ENCODE measurements around the gene ZBED6.
"Not testable (repeated sequence)": the region's sequence is repeated elsewhere in the genome, so short reads cannot be mapped to it uniquely, and the experiment has no call there.

The ZBED6 gene

GRCh38 chr1:203778789-203779188 lies 16.6 kb upstream of the ZBED6 start:
- no peak for DNase-seq

DNA sequence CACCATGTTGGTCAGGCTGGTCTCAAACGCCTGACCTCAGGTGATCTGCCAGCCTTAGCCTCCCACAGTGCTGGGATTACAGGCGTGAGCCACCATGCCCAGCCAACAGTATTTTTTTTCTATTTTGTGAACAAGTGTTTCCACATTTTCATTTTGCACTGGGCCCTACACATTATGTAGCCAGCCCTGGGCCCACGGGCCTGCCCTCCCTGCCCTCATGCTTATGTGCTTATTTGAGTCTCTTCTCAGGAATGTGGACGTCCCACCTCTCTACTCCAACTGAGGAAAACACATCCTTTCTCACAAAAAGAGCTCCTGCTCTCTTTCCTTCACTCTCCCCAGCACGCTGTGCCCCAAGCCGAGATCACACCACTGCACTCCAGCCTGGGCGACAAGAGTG lies 13.5 kb upstream of the ZBED6 start:
- DNase-seq = no peak

DNA sequence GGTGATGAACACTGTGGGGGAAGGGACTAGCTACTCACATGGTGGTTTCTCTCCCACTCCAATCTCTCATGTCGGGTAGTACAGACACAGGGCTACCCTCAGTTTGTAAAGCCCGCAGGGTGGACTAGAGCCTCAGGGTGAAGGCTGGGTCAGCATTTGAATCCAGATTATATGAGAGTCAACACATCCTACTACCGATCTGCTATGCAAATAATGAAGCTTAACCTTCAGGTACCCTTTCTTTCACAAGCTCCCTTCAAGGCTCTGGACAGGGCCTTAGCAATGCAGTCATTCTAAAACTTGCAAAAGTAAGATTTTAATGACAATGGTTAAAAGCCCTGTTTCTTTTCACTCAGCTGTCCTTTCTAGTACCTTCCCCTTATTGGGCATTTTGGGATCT lies 5.5 kb upstream of the ZBED6 start:
- DNase-seq = no peak

GRCh38 chr1:203791498-203791897 lies 3.9 kb upstream of the ZBED6 start:
- no peak for DNase-seq

DNA sequence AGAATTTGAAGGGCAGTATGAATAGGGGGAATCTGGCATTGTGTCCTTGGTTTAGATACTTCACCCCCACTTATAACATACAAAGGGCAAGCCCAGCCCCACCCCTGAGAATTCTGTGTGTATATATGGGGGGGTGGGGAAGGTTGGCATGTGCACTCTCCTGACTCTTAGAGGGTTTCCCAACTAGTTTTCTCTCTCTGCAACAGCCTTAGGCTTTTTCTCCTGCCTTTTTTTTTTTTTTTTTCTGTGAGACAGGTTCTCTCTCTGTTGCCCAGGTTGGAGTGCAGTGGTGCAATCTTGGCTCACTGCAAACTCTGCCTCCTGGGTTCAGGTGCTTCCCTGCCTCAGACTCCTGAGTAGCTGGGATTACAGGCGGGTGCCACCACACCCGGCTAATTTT lies 2.9 kb upstream of the ZBED6 start:
- no peak for DNase-seq

DNA sequence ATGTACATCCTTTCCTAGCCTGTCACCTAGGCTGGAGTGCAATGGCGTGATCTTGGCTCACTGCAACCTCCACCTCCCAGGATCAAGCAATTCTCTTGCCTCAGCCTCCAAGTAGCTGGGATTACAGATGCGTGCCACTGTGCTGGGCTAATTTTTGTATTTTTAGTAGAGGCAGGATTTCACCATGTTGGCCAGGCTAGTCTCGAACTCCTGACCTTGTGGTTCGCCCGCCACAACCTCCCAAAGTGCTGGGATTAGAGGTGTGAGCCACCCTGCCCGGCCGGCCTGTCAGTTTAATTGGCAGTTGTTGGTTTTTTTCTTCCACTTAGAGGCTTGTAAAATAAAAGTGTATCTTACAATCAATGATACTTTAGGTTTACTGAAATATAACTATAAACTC lies 1.9 kb upstream of the ZBED6 start:
- DNase-seq = not testable (repeated sequence)

GRCh38 chr1:203794764-203795440 lies 521 bp upstream of the ZBED6 start:
- no peak for DNase-seq

DNA sequence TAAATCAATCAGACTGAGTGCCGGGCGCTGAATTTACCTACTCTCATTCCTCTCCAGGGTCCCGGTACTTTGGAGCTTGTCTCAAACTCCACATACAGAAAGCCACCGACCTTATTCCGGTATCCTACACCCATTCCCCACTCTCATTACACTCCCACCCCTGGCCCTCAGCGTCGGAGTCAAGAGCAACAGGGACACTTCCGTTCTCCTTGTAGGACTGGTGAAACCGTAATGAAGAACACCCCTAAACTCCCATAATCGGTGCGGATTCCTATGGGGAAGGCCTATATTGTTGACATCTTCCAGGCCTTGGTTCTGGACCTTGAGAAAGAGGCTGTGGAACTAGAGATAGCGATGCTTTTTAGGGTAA lies 798 bp downstream of the ZBED6 start:
- DNase-seq = peak; percentile 52

DNA sequence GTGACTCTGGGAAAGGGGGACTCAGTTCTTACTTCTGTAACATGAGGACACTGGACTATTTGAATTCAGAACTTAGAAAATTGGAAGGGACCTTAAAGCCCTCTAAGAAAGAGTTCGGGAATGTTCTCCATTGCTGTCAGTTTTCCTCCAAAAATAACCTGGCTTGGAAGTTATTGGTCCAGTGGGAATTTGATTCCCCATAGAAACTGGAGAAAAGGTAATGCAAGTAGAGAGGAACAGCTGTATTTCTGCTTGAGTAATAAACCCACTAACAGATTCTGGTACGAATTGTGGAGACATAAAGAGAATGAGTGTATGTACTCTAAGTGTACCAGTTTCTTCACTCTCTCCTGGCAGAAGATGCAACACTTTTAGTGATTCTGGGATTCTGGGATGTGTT lies 1.8 kb downstream of the ZBED6 start:
- no peak for DNase-seq

GRCh38 chr1:203797948-203798655 lies 2.7 kb downstream of the ZBED6 start:
- no peak for DNase-seq

DNA sequence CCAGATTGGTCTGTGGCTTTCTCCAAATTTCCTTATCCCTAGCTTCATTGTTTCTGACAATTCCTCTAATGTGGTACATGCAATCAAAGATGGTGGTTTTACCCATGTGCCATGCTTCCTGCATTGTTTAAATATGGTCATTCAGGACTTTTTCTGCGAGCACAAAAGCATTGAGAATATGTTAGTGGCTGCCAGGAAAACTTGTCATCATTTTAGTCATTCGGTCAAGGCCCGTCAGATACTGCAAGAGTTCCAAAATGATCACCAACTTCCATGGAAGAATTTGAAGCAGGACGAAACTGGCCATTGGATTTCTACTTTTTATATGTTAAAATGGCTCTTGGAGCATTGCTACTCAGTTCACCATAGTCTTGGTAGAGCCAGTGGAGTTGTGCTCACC lies 3.7 kb downstream of the ZBED6 start:
- DNase-seq = no peak

DNA sequence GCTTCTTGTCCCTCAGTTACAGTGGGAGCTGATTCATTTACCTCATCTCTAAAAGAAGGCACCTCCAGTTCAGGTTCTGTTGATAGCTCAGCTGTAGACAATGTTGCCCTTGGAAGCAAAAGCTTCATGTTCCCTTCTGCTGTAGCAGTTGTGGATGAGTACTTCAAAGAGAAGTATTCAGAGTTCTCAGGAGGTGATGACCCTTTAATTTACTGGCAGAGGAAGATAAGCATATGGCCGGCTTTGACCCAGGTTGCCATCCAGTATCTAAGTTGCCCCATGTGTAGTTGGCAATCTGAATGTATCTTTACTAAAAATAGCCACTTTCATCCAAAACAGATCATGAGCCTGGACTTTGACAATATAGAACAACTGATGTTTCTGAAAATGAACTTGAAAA lies 4.5 kb downstream of the ZBED6 start:
- DNase-seq = no peak

- DNase-seq = no peak
Measured at GRCh38 chr1:203805689-203806088, 10.3 kb downstream of the ZBED6 start.

DNA sequence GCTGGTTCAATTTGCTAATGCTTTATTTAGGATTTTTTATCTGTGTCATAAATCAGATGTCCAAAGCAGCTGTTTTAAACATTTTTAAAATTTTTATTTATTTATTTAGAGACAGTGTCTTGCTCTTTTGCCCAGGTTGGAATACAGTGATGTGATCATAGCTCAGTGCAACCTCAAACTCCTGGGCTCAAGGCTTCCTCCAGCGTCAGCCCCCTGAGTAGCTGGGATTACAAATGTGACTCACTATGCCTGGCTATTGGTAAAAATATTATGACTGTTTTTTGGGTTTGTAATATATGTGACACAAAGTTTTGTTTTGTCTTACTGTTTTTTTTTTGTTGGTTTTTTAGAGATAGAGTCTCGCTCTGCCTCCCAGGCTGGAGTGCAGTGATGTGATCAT lies 11.8 kb downstream of the ZBED6 start:
- DNase-seq = no peak

GRCh38 chr1:203813581-203814341 lies 18.3 kb downstream of the ZBED6 start:
- DNase-seq = no peak

DNA sequence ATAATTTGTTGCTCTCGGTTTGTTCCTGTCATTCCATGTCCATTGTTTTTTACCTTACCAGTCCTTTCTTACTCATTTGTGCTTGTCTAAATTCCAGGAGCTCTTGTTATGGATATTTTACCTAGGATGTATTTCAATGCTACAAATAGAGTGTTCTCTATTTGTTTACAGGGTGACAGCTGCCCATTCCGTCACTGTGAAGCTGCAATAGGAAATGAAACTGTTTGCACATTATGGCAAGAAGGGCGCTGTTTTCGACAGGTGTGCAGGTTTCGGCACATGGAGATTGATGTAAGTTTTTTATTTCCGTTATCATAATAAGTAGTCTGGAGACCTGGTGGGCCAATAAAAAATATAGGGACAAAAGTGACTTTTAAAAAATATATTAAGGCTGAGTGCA lies 23.0 kb downstream of the ZBED6 start:
- DNase-seq = no peak

DNA sequence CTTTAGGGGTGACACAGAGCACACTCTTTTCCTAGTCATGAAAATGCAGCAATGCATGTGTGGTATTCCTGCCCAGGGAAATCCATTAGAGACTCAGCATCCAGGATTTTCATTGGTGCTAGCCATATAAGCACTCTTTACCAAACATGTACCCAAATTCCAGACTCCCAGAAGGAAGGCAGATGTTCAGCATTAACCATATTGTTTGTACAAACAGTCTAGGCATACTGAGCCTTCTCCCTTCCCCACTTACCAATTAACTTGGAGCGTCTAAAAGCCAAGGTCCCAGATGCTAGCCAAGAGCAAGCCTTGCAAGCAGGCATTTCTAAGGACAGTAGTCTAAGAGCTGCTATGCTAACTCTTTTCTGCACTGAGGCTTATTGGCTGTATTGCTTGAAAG lies 27.9 kb downstream of the ZBED6 start:
- no peak for DNase-seq

GRCh38 chr1:203826175-203826574 lies 30.8 kb downstream of the ZBED6 start:
- no peak for DNase-seq

GRCh38 chr1:203828002-203828401 lies 32.6 kb downstream of the ZBED6 start:
- DNase-seq = no peak

- no peak for DNase-seq
Measured at GRCh38 chr1:203828503-203828902, 33.1 kb downstream of the ZBED6 start.

DNA sequence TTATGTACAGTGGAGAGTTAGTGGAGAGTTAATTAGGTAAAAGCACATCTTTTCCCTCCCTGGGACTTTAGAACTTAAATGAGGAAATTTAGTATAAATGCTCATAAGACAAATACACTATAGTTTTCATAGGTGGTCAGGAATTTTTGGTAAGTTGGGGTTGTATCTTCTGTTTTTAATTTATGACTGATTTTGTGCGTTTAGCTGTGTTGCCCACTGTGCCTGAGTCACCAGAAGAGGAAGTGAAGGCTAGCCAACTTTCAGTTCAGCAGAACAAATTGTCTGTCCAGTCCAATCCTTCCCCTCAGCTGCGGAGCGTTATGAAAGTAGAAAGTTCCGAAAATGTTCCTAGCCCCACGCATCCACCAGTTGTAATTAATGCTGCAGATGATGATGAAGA lies 33.8 kb downstream of the ZBED6 start:
- not testable (repeated sequence) for DNase-seq

DNA sequence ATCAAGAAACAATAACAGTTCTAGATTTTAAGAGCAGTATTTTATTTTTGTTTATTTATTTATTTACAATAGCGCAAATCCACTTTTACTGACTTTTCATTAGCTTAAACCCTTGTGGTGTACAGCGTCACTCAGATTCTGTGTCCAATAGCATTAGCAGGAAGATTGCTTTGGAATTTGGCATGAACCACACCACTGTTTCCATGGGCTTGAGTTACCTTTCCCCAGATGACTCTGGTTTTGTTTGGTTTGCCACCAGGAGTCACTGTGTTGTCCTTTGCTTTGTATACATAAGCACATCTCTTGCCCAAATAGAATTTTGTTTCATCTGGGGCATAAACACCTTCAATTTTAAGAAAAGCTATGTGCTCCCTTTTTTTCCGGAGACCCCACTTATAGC lies 40.1 kb downstream of the ZBED6 start:
- DNase-seq = no peak

DNA sequence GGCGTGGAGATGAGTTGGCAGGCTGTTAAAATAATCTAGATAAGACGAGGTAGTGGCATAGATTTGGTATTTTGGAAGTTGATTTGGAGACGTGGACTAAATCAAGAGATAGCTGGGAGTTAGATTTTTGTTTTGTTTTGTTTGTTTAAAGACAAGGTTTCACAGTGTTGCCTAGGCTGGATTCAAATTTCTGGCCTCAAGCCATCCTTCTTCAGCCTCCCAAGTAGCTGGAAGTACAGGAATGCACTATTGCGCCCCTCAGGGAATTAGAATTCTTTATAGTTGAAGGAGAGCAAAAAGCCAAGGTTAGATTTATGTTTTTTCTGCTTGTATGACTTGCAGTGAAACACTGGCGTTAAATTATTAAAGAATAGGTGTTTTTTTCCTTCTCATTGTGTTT lies 43.7 kb downstream of the ZBED6 start:
- DNase-seq = no peak

DNA sequence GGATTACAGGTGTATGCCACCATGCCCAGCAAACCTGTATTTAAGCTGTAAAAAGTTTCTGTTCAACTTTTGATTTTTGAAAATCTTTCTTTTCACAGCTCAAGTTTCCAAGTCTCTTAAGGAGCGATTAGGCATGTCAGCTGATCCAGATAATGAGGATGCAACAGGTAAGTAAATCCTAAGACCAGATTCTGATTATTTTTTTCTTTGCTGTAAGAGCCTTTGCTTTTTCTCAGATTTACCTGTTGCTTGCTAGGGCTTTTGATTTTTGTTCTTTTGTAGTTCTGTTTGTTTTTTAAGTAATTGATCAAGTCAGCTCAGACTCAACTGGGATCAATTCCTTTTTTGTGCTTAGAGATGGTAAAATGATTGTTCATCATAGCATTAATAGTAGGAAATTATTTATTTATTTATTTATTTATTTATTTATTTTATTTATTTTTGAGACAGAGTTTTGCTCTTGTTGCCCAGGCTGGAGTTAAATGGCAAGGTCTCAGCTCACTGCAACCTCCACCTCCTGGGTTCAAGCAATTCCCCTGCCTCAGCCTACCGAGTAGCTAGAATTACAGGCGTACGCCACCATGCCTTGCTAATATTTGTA lies 44.9 kb downstream of the ZBED6 start:
- DNase-seq = no peak
